RPMI8226 (cell line): Measurements from ENCODE around the gene CSGALNACT2.

Experiments used
- DNase-seq: peaks from one replicate; pipeline ENCODE4 v3.0.0-alpha.2; 2015

The CSGALNACT2 gene

GRCh38 chr10:43230909-43231522, 92.8 kb downstream of the CSGALNACT2 start:
- no peak for DNase-seq

GRCh38 chr10:43231523-43232078, 93.4 kb downstream of the CSGALNACT2 start:
- DNase-seq: no peak

GRCh38 chr10:43233601-43234430, 95.6 kb downstream of the CSGALNACT2 start:
- no peak for DNase-seq

GRCh38 chr10:43234471-43235041, 96.3 kb downstream of the CSGALNACT2 start:
- DNase-seq: no peak
